Gastroesophageal sphincter (tissue), 3 donors: Measurements from ENCODE around the gene ENDOD1.

ENCODE experiments used
- POLR2AphosphoS5 ChIP-seq: sonication (generic); formaldehyde crosslinking; IDR thresholded peaks from one replicate; pipeline ENCODE4 v1.6.1; 2017; ENCODE audit warnings: antibody characterized with exemption
- TF ChIP-seq, protein P1 (sequence below), 4 experiments: fragments of 200-600 bp in 2 of 4; fragments of 450-650 bp in 2 of 4; sonication (generic) in 1 of 4; IDR thresholded peaks; one replicate each; pipeline ENCODE4 v1.5.1; 2017 to 2019; ENCODE audit warnings: antibody characterized with exemption in 4 of 4, mild to moderate bottlenecking in 2 of 4, moderate library complexity in 2 of 4

DNA sequence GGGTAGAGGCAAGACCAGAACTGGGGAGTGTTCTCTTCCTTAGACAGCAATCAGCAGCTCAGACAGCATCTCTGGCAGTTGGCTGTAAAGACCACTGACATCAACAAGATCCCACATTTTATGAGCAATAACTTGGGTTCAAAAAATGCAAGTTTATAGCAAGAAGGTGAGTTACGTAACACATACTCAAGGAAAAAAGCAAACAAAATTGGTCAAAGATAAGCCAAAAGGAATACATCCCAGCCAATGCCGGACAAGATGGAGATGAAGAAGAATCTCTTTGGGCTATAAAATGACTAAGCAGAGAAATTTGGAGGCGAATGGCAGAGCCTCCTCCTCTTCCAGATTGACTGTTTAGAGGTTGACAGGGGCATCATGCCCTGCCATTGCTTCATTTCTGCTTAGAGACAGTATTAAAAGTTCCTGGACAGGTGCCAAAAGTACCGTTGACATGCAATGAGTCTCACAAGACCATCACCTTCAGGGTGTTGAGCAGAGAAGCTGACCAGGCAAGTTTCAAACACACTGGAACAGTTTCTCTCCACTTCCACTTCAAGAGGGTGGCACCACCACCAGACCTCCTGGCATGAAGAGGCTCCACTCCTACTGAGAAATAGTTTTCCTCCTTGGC, 55.9 kb downstream of the ENDOD1 start:
- TF ChIP-seq, protein P1, sequence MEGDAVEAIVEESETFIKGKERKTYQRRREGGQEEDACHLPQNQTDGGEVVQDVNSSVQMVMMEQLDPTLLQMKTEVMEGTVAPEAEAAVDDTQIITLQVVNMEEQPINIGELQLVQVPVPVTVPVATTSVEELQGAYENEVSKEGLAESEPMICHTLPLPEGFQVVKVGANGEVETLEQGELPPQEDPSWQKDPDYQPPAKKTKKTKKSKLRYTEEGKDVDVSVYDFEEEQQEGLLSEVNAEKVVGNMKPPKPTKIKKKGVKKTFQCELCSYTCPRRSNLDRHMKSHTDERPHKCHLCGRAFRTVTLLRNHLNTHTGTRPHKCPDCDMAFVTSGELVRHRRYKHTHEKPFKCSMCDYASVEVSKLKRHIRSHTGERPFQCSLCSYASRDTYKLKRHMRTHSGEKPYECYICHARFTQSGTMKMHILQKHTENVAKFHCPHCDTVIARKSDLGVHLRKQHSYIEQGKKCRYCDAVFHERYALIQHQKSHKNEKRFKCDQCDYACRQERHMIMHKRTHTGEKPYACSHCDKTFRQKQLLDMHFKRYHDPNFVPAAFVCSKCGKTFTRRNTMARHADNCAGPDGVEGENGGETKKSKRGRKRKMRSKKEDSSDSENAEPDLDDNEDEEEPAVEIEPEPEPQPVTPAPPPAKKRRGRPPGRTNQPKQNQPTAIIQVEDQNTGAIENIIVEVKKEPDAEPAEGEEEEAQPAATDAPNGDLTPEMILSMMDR (IDR thresholded peaks at IDR 0.05), result no peak
- no peak for TF ChIP-seq POLR2AphosphoS5
